Karpas-422 (cell line): ENCODE data around the gene DAAM2. TPM values are rescaled to one million over a fixed set of nuclear protein-coding genes. Genes with fewer than 3 reads are reported as not detected.
A peak's percentile ranks its signal among the peaks of the same experiment; 100 is the strongest.

ENCODE experiments used
- DNase-seq: peaks from one replicate; pipeline ENCODE4 v3.0.0-alpha.2; 2015
- H2AFZ ChIP-seq: fragments of 200-600 bp; sonication (generic); 2 replicates; pipeline ENCODE4 v1.6.1; 2014; ENCODE audit warnings: antibody characterized with exemption, low read length, mixed read lengths
- H3K27ac ChIP-seq: fragments of 200-600 bp; sonication (generic); 2 replicates; pipeline ENCODE4 v1.5.1; 2014; ENCODE audit warnings: mild to moderate bottlenecking, low read length, moderate library complexity
- H3K27me3 ChIP-seq: fragments of 200-600 bp; sonication (generic); 2 replicates; pipeline ENCODE4 v1.6.1; 2014; ENCODE audit warnings: low read length, mixed read lengths
- H3K36me3 ChIP-seq: fragments of 200-600 bp; sonication (generic); 2 replicates; pipeline ENCODE4 v1.6.1; 2014; ENCODE audit warnings: low read length, mixed read lengths; ENCODE audit not compliant: insufficient read depth
- H3K4me1 ChIP-seq: fragments of 200-600 bp; sonication (generic); 2 replicates; pipeline ENCODE4 v1.6.1; 2014; ENCODE audit warnings: mild to moderate bottlenecking, low read length, mixed read lengths
- H3K4me2 ChIP-seq: fragments of 200-600 bp; sonication (generic); 2 replicates; pipeline ENCODE4 v1.6.1; 2014; ENCODE audit warnings: low read length, low read depth, mild to moderate bottlenecking; ENCODE audit not compliant: poor library complexity, severe bottlenecking
- H3K4me3 ChIP-seq: fragments of 200-600 bp; sonication (generic); 2 replicates; pipeline ENCODE4 v1.5.1; 2014; ENCODE audit warnings: mild to moderate bottlenecking, antibody characterized with exemption, low read length, mixed read lengths
- H3K79me2 ChIP-seq: fragments of 200-600 bp; sonication (generic); 2 replicates; pipeline ENCODE4 v1.6.1; 2014; ENCODE audit warnings: mild to moderate bottlenecking, low read length, mixed read lengths
- H3K9ac ChIP-seq: fragments of 200-600 bp; sonication (generic); 2 replicates; pipeline ENCODE4 v1.6.0; 2014; ENCODE audit warnings: low read length
- H3K9me2 ChIP-seq: fragments of 200-600 bp; sonication (generic), shearing (Covaris generic); replicated peaks from 2 replicates; pipeline ENCODE4 v1.6.0; 2014; ENCODE audit warnings: mild to moderate bottlenecking, low read length, moderate library complexity; ENCODE audit not compliant: insufficient read depth
- H3K9me3 ChIP-seq: fragments of 300-700, 200-600 bp; sonication (generic); 2 replicates; pipeline ENCODE4 v1.6.1; 2014; ENCODE audit warnings: low read length, mixed read lengths
- H4K20me1 ChIP-seq: fragments of 200-600 bp; sonication (generic); 2 replicates; pipeline ENCODE4 v1.6.1; 2014; ENCODE audit warnings: mild to moderate bottlenecking, antibody characterized with exemption, low read length, low read depth; ENCODE audit not compliant: insufficient read depth
- total RNA-seq: library from RNA; depleted of rRNA; stranded (reverse); fragments of >200 nt; shearing (Covaris generic); gene quantifications from 2 replicates; pipeline ENCODE4 v1.2.3, GENCODE V29; 2014; ENCODE audit warnings: low replicate concordance

The DAAM2 gene
- total RNA-seq, 1 experiment from 2014 or later: not detected

DNA sequence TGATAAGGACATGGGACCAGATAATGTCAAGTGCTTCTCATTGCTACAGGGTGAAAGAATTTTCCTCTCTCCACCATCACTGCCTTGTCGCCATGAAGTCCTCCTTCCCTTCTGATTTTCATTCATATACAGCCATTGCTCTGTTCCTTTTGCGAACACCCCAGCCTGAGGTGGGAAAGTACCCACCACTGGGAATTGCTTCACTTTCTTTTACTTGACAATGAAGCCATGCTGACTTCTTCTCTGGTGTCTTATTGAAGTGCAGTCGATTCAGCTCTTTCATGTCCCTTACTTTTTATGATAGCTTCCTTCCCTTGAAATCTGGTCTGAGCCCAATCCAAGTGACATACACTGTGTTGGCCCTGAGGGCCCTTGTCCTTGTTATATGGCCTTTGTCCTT, 16.2 kb downstream of the DAAM2 start:
- Histone ChIP-seq H3K4me2 (no peak overlapping the region), H4K20me1 (no peaks in the 10 kb centered on the region), H3K79me2 (no peaks in the 10 kb centered on the region), H3K27me3 (no peaks in the 10 kb centered on the region), H3K9ac (no peak overlapping the region), H3K4me1 (peaks cover 5% of the 10 kb centered on the region), H2AFZ (no peak overlapping the region), H3K4me3 (no peak overlapping the region), H3K36me3 (no peaks in the 10 kb centered on the region), H3K9me3 (no peaks in the 10 kb centered on the region), H3K9me2 (no peaks in the 10 kb centered on the region), H3K27ac (no peak overlapping the region)
- DNase-seq: no peak

DNA sequence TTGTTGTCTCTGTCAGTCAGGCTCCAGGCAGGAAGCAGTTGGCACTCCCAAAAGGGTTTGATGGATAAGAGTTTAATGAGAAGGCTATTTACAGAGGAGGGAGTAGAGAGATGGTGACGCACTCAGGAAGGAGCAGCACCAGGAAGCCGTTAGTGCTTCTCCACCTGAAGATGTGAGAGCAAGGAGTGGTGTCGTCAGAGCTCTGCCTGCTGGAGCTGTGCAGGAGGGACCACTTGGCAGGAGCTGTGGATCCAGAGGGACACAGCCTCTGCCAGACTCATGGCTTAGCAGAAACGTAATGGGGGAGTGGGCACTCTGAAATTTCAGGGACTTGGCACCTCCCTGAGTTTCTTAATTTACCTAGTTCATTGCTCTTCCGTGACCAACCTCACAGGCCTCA, 16.8 kb downstream of the DAAM2 start:
- Histone ChIP-seq H3K27ac (no peak overlapping the region), H3K9ac (no peak overlapping the region), H3K4me2 (no peak overlapping the region), H3K4me1 (peaks cover 10% of the 10 kb centered on the region), H3K9me3 (no peaks in the 10 kb centered on the region), H3K9me2 (no peaks in the 10 kb centered on the region), H3K79me2 (no peaks in the 10 kb centered on the region), H4K20me1 (no peaks in the 10 kb centered on the region), H3K27me3 (no peaks in the 10 kb centered on the region), H3K4me3 (no peak overlapping the region), H3K36me3 (no peaks in the 10 kb centered on the region), H2AFZ (no peak overlapping the region)
- no peak for DNase-seq

DNA sequence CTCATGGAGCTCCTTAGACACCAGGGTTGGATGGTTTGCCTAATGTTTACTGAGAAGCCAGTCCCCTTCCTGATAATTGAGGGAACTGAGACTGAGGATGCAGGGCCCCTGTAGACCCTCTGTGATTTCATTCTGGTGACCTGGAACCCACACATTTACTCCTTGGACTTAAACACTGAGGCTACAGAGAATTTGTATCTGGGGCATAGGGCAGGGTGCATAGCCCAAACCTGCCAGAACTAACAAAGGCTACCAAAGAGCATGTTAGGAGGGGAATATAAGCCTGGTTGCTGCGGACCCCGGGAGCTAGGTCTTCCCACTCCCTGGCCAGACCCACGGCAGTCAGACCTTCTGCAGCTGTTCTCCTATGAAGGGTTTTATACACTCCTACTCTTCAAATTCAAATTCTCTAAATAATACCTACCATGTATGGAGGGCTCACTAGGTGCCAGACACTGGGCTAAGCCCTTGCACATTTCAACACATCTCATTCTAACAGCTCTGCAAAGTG, 19.7 kb downstream of the DAAM2 start:
- H3K9me2 ChIP-seq: no peaks in the 10 kb centered on the region
- no peak overlapping the region for H3K4me3 ChIP-seq
- H3K79me2 ChIP-seq: no peaks in the 10 kb centered on the region
- H4K20me1 ChIP-seq: no peaks in the 10 kb centered on the region
- no peaks in the 10 kb centered on the region for H3K27me3 ChIP-seq
- no peaks in the 10 kb centered on the region for H3K9me3 ChIP-seq
- H3K27ac ChIP-seq: no peak overlapping the region
- H2AFZ ChIP-seq: no peak overlapping the region
- H3K4me2 ChIP-seq: no peak overlapping the region
- DNase-seq: no peak
- H3K36me3 ChIP-seq: no peaks in the 10 kb centered on the region
- H3K9ac ChIP-seq: no peak overlapping the region
- peaks cover 10% of the 10 kb centered on the region for H3K4me1 ChIP-seq

DNA sequence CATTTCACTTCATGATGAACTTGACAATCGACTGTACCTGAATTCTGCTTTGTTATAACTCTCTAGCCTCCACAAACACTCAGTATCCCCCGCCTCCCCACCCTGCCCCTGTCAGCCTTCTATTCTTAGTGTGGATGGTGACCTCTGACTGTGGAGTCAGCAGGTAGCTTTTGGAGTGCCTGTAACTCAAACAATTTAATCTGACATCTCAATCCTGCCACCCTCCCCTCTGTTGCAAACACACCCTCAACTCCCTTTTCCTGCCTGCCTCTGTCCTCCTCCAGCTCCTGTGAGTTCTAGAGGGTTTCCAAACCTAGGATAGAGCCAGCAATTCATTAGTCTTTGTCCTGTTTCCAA, 20.3 kb downstream of the DAAM2 start:
- DNase-seq: no peak
- no peaks in the 10 kb centered on the region for H3K9me2 ChIP-seq
- no peaks in the 10 kb centered on the region for H3K9me3 ChIP-seq
- peaks cover 10% of the 10 kb centered on the region for H3K4me1 ChIP-seq
- no peak overlapping the region for H3K4me2 ChIP-seq
- H3K4me3 ChIP-seq: no peak overlapping the region
- H3K9ac ChIP-seq: no peak overlapping the region
- H3K27ac ChIP-seq: no peak overlapping the region
- no peaks in the 10 kb centered on the region for H3K36me3 ChIP-seq
- no peaks in the 10 kb centered on the region for H3K27me3 ChIP-seq
- H3K79me2 ChIP-seq: no peaks in the 10 kb centered on the region
- H4K20me1 ChIP-seq: no peaks in the 10 kb centered on the region
- H2AFZ ChIP-seq: no peak overlapping the region

DNA sequence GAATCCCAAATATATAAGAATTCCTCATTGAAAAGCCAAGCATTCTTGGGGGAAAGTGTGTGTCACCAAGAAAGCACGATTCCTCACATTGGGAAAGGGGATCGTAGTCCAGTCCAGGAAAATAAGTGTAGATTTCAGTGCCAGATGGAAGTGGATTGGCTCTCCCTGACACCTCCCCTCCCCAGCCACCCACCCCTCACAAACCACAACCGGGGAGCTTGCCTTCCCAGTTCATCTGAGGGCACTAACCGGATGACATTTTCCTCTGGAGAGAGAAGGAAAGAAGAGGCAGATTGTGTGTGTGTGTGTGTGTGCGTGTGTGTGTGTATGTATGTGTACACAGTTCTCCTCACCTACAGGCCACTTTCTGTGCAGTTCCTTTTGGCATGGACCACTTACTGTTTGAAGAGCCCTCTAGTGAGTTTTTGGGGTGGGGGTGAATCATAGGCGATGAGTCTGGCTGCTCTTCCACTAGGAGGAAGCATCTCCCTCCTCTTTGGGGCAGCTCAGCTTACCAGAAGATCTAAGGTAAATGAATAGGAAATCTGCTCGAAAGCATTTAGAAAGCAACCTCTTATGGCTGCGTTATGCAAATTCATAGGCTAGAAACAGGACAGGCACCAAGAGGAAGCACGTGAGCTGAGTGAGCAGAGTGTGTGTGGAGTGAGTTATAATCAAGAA, 20.8 kb downstream of the DAAM2 start:
- Histone ChIP-seq H3K9me2 (no peaks in the 10 kb centered on the region), H3K9me3 (no peaks in the 10 kb centered on the region), H3K27ac (no peak overlapping the region), H3K4me3 (no peak overlapping the region), H3K4me1 (peaks cover 10% of the 10 kb centered on the region), H3K4me2 (peak overlapping the region; percentile 4), H2AFZ (no peak overlapping the region), H4K20me1 (no peaks in the 10 kb centered on the region), H3K27me3 (no peaks in the 10 kb centered on the region), H3K36me3 (no peaks in the 10 kb centered on the region), H3K9ac (no peak overlapping the region), H3K79me2 (no peaks in the 10 kb centered on the region)
- peak; percentile 70 for DNase-seq

DNA sequence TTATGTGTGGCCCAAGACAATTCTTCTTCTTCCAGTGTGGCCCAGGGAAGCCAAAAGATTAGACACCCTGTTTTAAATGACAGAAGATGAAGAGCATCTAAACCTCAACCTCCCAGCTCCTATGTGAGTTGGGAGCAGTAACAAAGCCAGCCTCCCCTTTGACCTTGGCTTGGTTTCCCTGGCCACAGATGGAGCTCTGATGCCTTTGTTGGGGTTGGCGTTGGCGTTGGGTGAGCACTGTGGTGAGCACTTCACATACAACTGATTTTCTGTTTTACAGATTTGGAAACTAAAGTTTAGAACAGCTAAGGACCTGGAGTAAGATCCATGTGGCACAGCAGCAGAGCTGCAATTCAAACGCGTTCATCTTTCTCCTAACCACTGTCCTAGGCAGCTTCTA, 22.1 kb downstream of the DAAM2 start:
- Histone ChIP-seq H3K27ac (no peak overlapping the region), H2AFZ (no peak overlapping the region), H3K4me1 (peaks cover 10% of the 10 kb centered on the region), H3K9me3 (no peaks in the 10 kb centered on the region), H3K36me3 (no peaks in the 10 kb centered on the region), H3K9me2 (no peaks in the 10 kb centered on the region), H3K4me2 (no peak overlapping the region), H3K79me2 (no peaks in the 10 kb centered on the region), H3K4me3 (no peak overlapping the region), H4K20me1 (no peaks in the 10 kb centered on the region), H3K9ac (no peak overlapping the region), H3K27me3 (no peaks in the 10 kb centered on the region)
- DNase-seq: no peak

DNA sequence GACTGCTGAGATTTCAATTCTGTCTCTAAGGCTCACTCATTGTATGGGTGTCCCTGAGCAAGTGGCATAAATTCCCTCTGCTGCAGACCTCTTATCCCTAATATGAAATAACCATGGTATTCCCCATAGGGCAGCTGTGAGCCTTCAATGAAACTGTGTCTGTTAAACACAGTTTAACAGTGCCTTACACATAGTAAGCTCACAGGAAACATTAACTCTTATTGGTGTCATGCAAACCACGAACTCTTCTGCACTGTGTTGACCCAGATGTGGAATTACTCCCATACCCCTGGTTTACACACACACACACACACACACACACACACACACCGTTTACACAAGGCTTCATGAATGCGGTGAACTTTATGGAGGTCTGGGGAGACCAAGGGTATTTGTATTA, 23.2 kb downstream of the DAAM2 start:
- Histone ChIP-seq H3K4me1 (peaks cover 10% of the 10 kb centered on the region), H3K79me2 (no peaks in the 10 kb centered on the region), H3K4me2 (no peak overlapping the region), H3K9me3 (no peaks in the 10 kb centered on the region), H3K27me3 (no peaks in the 10 kb centered on the region), H3K36me3 (no peaks in the 10 kb centered on the region), H3K4me3 (no peak overlapping the region), H2AFZ (no peak overlapping the region), H4K20me1 (no peaks in the 10 kb centered on the region), H3K27ac (no peak overlapping the region), H3K9me2 (no peaks in the 10 kb centered on the region), H3K9ac (no peak overlapping the region)
- DNase-seq: no peak

DNA sequence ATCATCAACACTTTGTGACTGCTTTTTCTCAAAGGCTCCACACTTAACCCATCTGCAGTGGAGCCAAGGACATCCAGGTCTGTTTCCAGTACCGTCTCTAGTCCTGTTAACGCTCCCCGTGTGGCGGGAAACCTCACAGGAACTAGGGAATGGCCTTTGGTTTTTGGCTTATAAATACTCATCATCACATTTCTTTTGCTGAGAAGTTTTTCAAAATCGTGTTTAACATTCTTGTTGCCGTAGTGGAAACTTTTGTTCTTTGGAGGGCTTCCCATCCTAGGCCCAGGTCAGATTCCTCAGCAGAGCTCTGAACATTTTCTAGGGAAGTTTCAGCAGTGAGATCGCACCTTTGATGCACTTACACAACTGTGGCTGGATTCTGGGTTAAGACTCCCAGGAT, 24.6 kb downstream of the DAAM2 start:
- no peak overlapping the region for H2AFZ ChIP-seq
- H3K9ac ChIP-seq: no peak overlapping the region
- H3K9me3 ChIP-seq: no peaks in the 10 kb centered on the region
- H3K4me3 ChIP-seq: no peak overlapping the region
- no peaks in the 10 kb centered on the region for H3K79me2 ChIP-seq
- peaks cover 10% of the 10 kb centered on the region for H3K4me1 ChIP-seq
- no peaks in the 10 kb centered on the region for H4K20me1 ChIP-seq
- no peaks in the 10 kb centered on the region for H3K9me2 ChIP-seq
- H3K36me3 ChIP-seq: no peaks in the 10 kb centered on the region
- DNase-seq: no peak
- no peaks in the 10 kb centered on the region for H3K27me3 ChIP-seq
- H3K4me2 ChIP-seq: no peak overlapping the region
- no peak overlapping the region for H3K27ac ChIP-seq
